Measurements from ENCODE around the gene NCLN.
"Not testable (repeated sequence)": the region's sequence is repeated elsewhere in the genome, so short reads cannot be mapped to it uniquely, and the experiment has no call there.

NCLN gene

GRCh38 chr19:3185461-3186159, at the start of gene NCLN:
Gene NCLN, plus strand, starts transcription at chr19:3185930. Its CDS starts 101 bp downstream, at chr19:3186031.
- peak; percentile 90 for DNase-seq (ENCODE audit: low read depth)

GRCh38 chr19:3135961-3136683, 49.6 kb upstream of the NCLN start, which contains the start of gene GNA15:
Gene GNA15, plus strand, starts transcription at chr19:3136033. Its CDS starts 418 bp downstream, at chr19:3136451.
- DNase-seq (ENCODE audit: low read depth), result no peak

- DNase-seq (ENCODE audit: low read depth), result no peak
Observed at GRCh38 chr19:3136684-3137055, 49.1 kb upstream of the NCLN start.

GRCh38 chr19:3137119-3137518, 48.6 kb upstream of the NCLN start:
- no peak for DNase-seq (ENCODE audit: low read depth)

GRCh38 chr19:3138268-3138667, 47.5 kb upstream of the NCLN start:
- no peak for DNase-seq (ENCODE audit: low read depth)

GRCh38 chr19:3140667-3141038, 45.1 kb upstream of the NCLN start:
- DNase-seq (ENCODE audit: low read depth), result no peak

GRCh38 chr19:3142292-3142670, 43.4 kb upstream of the NCLN start:
- no peak for DNase-seq (ENCODE audit: low read depth)

- no peak for DNase-seq (ENCODE audit: low read depth)
Observed at GRCh38 chr19:3142781-3143337, 42.9 kb upstream of the NCLN start.

- DNase-seq (ENCODE audit: low read depth), result no peak
Observed at GRCh38 chr19:3145909-3146676, 39.6 kb upstream of the NCLN start.

- peak; percentile 60 for DNase-seq (ENCODE audit: low read depth)
Observed at GRCh38 chr19:3146677-3147100, 39.0 kb upstream of the NCLN start.

- no peak for DNase-seq (ENCODE audit: low read depth)
Observed at GRCh38 chr19:3148503-3148902, 37.2 kb upstream of the NCLN start.

- no peak for DNase-seq (ENCODE audit: low read depth)
Observed at GRCh38 chr19:3149089-3149488, 36.6 kb upstream of the NCLN start.

- no peak for DNase-seq (ENCODE audit: low read depth)
Observed at GRCh38 chr19:3149526-3150505, 35.9 kb upstream of the NCLN start.

GRCh38 chr19:3150739-3151329, 34.9 kb upstream of the NCLN start:
- no peak for DNase-seq (ENCODE audit: low read depth)

- DNase-seq (ENCODE audit: low read depth), result no peak
Observed at GRCh38 chr19:3151563-3152418, 33.9 kb upstream of the NCLN start.

GRCh38 chr19:3152419-3152780, 33.3 kb upstream of the NCLN start:
- DNase-seq (ENCODE audit: low read depth), result no peak

- no peak for DNase-seq (ENCODE audit: low read depth)
Observed at GRCh38 chr19:3153286-3154230, 32.2 kb upstream of the NCLN start.

- not testable (repeated sequence) for DNase-seq (ENCODE audit: low read depth)
Observed at GRCh38 chr19:3154447-3154846, 31.3 kb upstream of the NCLN start.
